Endothelial cell of umbilical vein (primary cell): ENCODE results near the gene TRABD2A. TPM values are rescaled to one million over a fixed set of nuclear protein-coding genes. Genes with fewer than 3 reads are reported as not detected.

Source experiments
- BruUV-seq: library from RNA; stranded (reverse); fragments of 400-500 nt; replicated peaks from 2 replicates; lab custom pipeline; 2021; lab: Mats Ljungman, UMichigan
- CTCF ChIA-PET: fragments of 300-600, 350-600 bp; sonication (Branson Sonifier 250); formaldehyde crosslinking; loops from one replicate; lab custom pipeline; 2021; ENCODE audit warnings: antibody characterized with exemption, inconsistent platforms; lab: Charles Lee
- POLR2A ChIA-PET: fragments of 300-600, 350-600 bp; sonication (Branson Sonifier 250); formaldehyde crosslinking; loops from one replicate; lab custom pipeline; 2021; ENCODE audit warnings: antibody characterized with exemption, inconsistent platforms; lab: Charles Lee
- DNase-seq: peaks from one replicate; pipeline ENCODE4 v3.0.0-alpha.2; 2011; ENCODE audit warnings: low read depth, low spot score
- FAIRE-seq: peaks from 2 replicates; lab custom pipeline; 2011; peaks lifted over from hg19 to GRCh38; lab: Jason Lieb, UNC
- H2AFZ ChIP-seq: 2 replicates; pipeline ENCODE4 v1.6.0; 2012; ENCODE audit warnings: low read depth, low read length, control low read depth, inconsistent platforms
- H3K27ac ChIP-seq: 2 replicates; pipeline ENCODE4 v1.5.1; 2011; ENCODE audit warnings: low read depth, mild to moderate bottlenecking, control low read depth, low read length, moderate library complexity; ENCODE audit not compliant: insufficient read depth
- H3K27me3 ChIP-seq, 2 experiments: 2 replicates each; pipeline versions ENCODE4 v1.6.0 to v1.6.1; 2011; ENCODE audit warnings: low read length in 2 of 2, mixed read lengths in 1 of 2; ENCODE audit not compliant: control insufficient read depth in 2 of 2, insufficient read depth in 2 of 2
- H3K36me3 ChIP-seq, 2 experiments: 2 replicates in 1 of 2; 3 replicates in 1 of 2; pipeline ENCODE4 v1.5.1; 2011; ENCODE audit warnings: low read length in 2 of 2, mild to moderate bottlenecking in 1 of 2, moderate library complexity in 1 of 2; ENCODE audit not compliant: control insufficient read depth in 2 of 2, insufficient read depth in 2 of 2; ENCODE audit errors: extremely low read depth in 1 of 2
- H3K4me1 ChIP-seq: 3 replicates; pipeline ENCODE4 v1.5.1; 2011; ENCODE audit warnings: mild to moderate bottlenecking, low read length; ENCODE audit not compliant: control insufficient read depth, insufficient read depth; ENCODE audit errors: extremely low read depth
- H3K4me2 ChIP-seq: 2 replicates; pipeline ENCODE4 v1.6.1; 2011; ENCODE audit warnings: low read length, control low read depth, mixed read lengths; ENCODE audit not compliant: insufficient read depth
- H3K4me3 ChIP-seq, 3 experiments: fragments of 200-600 bp in 1 of 3; sonication (generic), shearing (Covaris generic) in 1 of 3; replicated peaks in 1 of 3; 2 replicates each; pipeline ENCODE4 v1.5.1; 2011 to 2016; ENCODE audit warnings: control low read depth in 3 of 3, low read length in 3 of 3, mild to moderate bottlenecking in 2 of 3, inconsistent platforms in 1 of 3, low read depth in 1 of 3, moderate library complexity in 1 of 3; ENCODE audit not compliant: insufficient read depth in 1 of 3
- H3K79me2 ChIP-seq: 2 replicates; pipeline ENCODE4 v1.6.0; 2012; ENCODE audit warnings: low read length, inconsistent platforms; ENCODE audit not compliant: control insufficient read depth, insufficient read depth
- H3K9ac ChIP-seq: replicated peaks from 2 replicates; pipeline ENCODE3; 2011; ENCODE audit warnings: low read length, control low read depth; ENCODE audit not compliant: insufficient read depth; ENCODE audit errors: extremely low read depth
- H3K9me1 ChIP-seq: replicated peaks from 3 replicates; pipeline ENCODE4 v1.6.0; 2011; ENCODE audit warnings: mild to moderate bottlenecking, low read length; ENCODE audit not compliant: control insufficient read depth, insufficient read depth; ENCODE audit errors: extremely low read depth
- H3K9me3 ChIP-seq: replicated peaks from 2 replicates; pipeline ENCODE4 v1.5.1; 2012; ENCODE audit warnings: low read length, inconsistent platforms; ENCODE audit not compliant: control insufficient read depth, insufficient read depth
- H4K20me1 ChIP-seq: replicated peaks from 2 replicates; pipeline ENCODE3; 2011; ENCODE audit warnings: mild to moderate bottlenecking, low read length; ENCODE audit not compliant: control insufficient read depth, insufficient read depth; ENCODE audit errors: extremely low read depth
- EZH2 ChIP-seq: IDR thresholded peaks from 2 replicates; pipeline ENCODE4 v1.6.1; 2012; ENCODE audit warnings: borderline replicate concordance, low read depth, mild to moderate bottlenecking, moderate library complexity, low read length, inconsistent platforms; ENCODE audit not compliant: severe bottlenecking
- FOS ChIP-seq: IDR thresholded peaks from 2 replicates; pipeline ENCODE4 v1.6.1; 2011; ENCODE audit warnings: mild to moderate bottlenecking, low read length, moderate library complexity, borderline replicate concordance; ENCODE audit not compliant: insufficient read depth
- GATA2 ChIP-seq: IDR thresholded peaks from 2 replicates; pipeline ENCODE4 v1.7.0; 2011; ENCODE audit warnings: low read depth, mild to moderate bottlenecking, moderate library complexity, mixed read lengths, low read length; ENCODE audit not compliant: insufficient read length, insufficient read depth
- JUN ChIP-seq: IDR thresholded peaks from 2 replicates; pipeline ENCODE4 v1.6.1; 2011; ENCODE audit warnings: borderline replicate concordance, low read depth; ENCODE audit not compliant: insufficient read length, insufficient read depth
- MYC ChIP-seq: IDR thresholded peaks from one replicate; pipeline ENCODE4 v1.6.1; 2011; ENCODE audit warnings: mild to moderate bottlenecking, low read depth, low read length
- POLR2A ChIP-seq: IDR thresholded peaks from 2 replicates; pipeline ENCODE4 v1.6.1; 2012; ENCODE audit warnings: low read depth, mild to moderate bottlenecking, control low read depth, low read length
- POLR2AphosphoS5 ChIP-seq: IDR thresholded peaks from 2 replicates; pipeline ENCODE4 v1.6.1; 2012; ENCODE audit warnings: low read depth, mild to moderate bottlenecking, control low read depth, low read length, moderate library complexity; ENCODE audit not compliant: insufficient read depth
- dilution Hi-C: fragments of 300-500 bp; cut with MboI; formaldehyde crosslinking; loops from one replicate; pipeline ENCODE4 v1.15.0; 2019; ENCODE audit warnings: low sequenced_read_pairs; ENCODE audit not compliant: extremely low pct_ligation_motif_present
- intact Hi-C: fragments of 100-400 bp; cut with micrococcal nuclease; formaldehyde crosslinking; loops from one replicate; pipeline ENCODE4 v1.10.0; 2022
- polyA plus RNA-seq, 4 experiments: library from polyadenylated mRNA; depleted of rRNA in 3 of 4; stranded (reverse) in 3 of 4; unstranded in 1 of 4; fragments of >200 nt; gene quantifications; 2 replicates each; pipeline versions ENCODE4 v1.2.1 to v1.2.3, GENCODE V29; 2011 to 2012; ENCODE audit warnings: missing spikeins in 1 of 4
- total RNA-seq: library from RNA; stranded (reverse); gene quantifications from 2 replicates; pipeline ENCODE4 v1.2.3, GENCODE V29; 2021
- TF ChIP-seq, protein P1 (sequence below), 2 donors: IDR thresholded peaks; 1 replicate in 1 of 2; 2 replicates in 1 of 2; pipeline ENCODE4 v1.5.1; 2011; ENCODE audit warnings: low read length in 2 of 2, mild to moderate bottlenecking in 2 of 2, moderate library complexity in 2 of 2, control low read depth in 1 of 2, inconsistent platforms in 1 of 2, low read depth in 1 of 2; ENCODE audit not compliant: insufficient read depth in 1 of 2; ENCODE audit errors: extremely low read depth in 1 of 2
- TF ChIP-seq, protein P2 (sequence below): IDR thresholded peaks from 2 replicates; pipeline ENCODE4 v1.6.1; 2011; ENCODE audit not compliant: insufficient read depth, insufficient read length

Gene TRABD2A
- total and polyA plus RNA-seq, 2 donors (not counting 3 experiments of a cell fraction or from before 2014, with no cell fraction given), result 1.0 to 1.8 TPM

DNA sequence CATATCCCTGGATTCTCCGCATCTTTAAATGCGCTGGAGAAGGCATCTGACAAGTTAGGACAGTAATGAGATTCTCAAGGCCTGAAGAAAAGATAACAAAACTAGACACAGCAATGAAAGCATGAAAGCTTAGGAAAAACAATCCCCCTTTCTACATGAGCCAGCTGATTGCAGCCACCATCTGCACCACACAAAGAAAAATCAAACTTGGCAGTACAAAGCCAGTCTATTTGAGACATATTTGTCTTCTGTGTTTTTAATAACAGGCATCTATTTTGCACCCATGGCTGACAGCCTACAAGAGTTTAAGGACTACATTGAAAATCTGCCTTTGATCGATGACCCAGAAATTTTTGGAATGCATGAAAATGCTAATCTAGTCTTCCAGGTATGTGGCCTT lies 83.6 kb downstream of the TRABD2A start:
- POLR2A ChIA-PET, result no interaction called here
- H2AFZ ChIP-seq, result no peak overlapping the region
- H3K9ac ChIP-seq, result no peak overlapping the region
- H3K4me3 ChIP-seq, result no peak overlapping the region
- FAIRE-seq, result no peak
- no peak overlapping the region for H3K4me2 ChIP-seq
- no peak overlapping the region for H3K27ac ChIP-seq
- H3K9me3 ChIP-seq, result no peaks in the 10 kb centered on the region
- no peaks in the 10 kb centered on the region for H3K79me2 ChIP-seq
- H3K4me1 ChIP-seq, result no peaks in the 10 kb centered on the region
- peaks cover 0 to 2% of the 10 kb centered on the region in 2 experiments for H3K27me3 ChIP-seq
- DNase-seq, result no peak
- dilution Hi-C loops, result no loop called here
- intact Hi-C loops, result no loop called here
- no peak for TF ChIP-seq JUN
- TF ChIP-seq EZH2, result no peak
- TF ChIP-seq POLR2A, result no peak
- TF ChIP-seq MYC, result no peak
- TF ChIP-seq, protein P1, sequence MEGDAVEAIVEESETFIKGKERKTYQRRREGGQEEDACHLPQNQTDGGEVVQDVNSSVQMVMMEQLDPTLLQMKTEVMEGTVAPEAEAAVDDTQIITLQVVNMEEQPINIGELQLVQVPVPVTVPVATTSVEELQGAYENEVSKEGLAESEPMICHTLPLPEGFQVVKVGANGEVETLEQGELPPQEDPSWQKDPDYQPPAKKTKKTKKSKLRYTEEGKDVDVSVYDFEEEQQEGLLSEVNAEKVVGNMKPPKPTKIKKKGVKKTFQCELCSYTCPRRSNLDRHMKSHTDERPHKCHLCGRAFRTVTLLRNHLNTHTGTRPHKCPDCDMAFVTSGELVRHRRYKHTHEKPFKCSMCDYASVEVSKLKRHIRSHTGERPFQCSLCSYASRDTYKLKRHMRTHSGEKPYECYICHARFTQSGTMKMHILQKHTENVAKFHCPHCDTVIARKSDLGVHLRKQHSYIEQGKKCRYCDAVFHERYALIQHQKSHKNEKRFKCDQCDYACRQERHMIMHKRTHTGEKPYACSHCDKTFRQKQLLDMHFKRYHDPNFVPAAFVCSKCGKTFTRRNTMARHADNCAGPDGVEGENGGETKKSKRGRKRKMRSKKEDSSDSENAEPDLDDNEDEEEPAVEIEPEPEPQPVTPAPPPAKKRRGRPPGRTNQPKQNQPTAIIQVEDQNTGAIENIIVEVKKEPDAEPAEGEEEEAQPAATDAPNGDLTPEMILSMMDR (IDR thresholded peaks at IDR 0.05; ENCODE audit: extremely low read depth in 1 of 2, insufficient read depth in 1 of 2, low read depth in 1 of 2, low read length in 2 of 2), result no peak
- TF ChIP-seq POLR2AphosphoS5, result no peak
- TF ChIP-seq GATA2, result no peak
- TF ChIP-seq FOS, result no peak
- TF ChIP-seq, protein P2, sequence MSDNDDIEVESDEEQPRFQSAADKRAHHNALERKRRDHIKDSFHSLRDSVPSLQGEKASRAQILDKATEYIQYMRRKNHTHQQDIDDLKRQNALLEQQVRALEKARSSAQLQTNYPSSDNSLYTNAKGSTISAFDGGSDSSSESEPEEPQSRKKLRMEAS, result no peak
- CTCF ChIA-PET, result no interaction called here
- no TSS peak for BruUV-seq
- no peaks in the 10 kb centered on the region for H3K36me3 ChIP-seq
- H4K20me1 ChIP-seq, result no peaks in the 10 kb centered on the region
- no peaks in the 10 kb centered on the region for H3K9me1 ChIP-seq
